GM19240 (cell line): ENCODE results near the gene SPATA31A1.
"Not testable (repeated sequence)": the region's sequence is repeated elsewhere in the genome, so short reads cannot be mapped to it uniquely, and the experiment has no call there.

Experiments
- DNase-seq: peaks from one replicate; pipeline ENCODE4 v3.0.0; 2011; ENCODE audit warnings: low spot score; ENCODE audit not compliant: insufficient read length

The SPATA31A1 gene

DNA sequence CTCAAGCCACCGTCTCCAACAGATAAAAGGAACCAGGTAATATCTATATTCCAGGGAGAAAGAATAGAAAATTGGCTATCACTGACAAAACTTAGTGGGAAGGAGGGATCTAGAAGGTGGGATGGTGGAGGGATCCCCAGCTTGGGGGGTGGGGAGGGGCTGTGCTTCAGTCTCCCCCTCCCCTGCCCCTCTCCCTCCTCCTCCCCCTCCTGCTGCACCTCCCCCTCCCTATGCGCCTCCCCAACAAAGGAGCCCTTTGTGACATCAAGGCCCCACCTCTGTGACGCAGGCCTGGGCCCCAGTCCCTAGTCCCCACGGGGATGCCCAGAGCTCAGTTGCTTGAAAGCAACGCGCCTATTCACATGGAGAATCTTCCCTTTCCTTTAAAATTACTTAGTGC is at the start of gene SPATA31A1:
Gene SPATA31A1 (plus strand): TSS at position 301 of the 400 bp plus-strand sequence. CDS start 62 bp downstream, at position 363.
- not testable (repeated sequence) for DNase-seq

DNA sequence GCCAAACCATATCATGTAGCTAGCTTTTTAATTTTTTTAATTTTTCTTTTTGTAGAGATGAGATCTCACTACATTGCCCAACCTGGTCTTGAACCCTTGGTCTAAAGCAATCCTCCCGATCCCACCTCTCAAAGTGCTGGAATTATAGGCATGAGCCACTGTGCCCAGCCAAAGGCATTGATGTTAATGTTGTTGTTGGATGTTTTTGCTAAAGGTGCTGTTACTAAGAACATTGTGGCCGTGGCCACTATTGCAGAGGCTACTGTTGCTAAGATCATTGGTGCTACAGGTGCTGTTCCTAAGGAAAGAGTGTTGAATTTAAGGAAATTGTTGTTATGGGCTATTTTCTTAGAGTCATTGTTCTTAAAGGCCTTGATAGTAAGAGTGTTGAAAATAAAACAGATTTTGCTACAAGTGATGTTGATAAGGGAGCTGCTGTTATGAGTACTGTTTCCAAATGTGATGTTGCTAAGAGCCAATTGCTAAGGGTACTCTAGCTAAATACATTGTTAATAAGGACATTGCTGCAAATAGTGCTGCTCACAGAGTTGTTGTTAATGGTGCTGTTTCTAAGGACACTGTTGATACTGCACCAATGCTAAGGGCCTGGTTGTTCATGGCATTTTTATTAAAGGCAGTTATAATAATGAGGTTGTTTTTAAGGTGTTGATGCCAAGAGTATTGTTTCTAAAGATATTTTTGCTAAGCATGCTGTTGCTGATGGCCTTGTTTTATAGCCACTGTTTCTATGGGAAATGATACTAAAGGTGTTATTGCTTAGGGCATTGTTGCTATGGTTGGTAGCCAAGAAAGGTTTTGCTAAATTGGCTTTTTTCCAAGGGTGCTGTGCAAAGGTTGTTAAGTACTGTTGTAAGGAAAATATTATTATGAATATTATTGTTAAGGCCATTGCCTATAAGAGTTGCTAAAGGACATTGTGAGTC is 52.1 kb downstream of the SPATA31A1 start:
- DNase-seq, result not testable (repeated sequence)

DNA sequence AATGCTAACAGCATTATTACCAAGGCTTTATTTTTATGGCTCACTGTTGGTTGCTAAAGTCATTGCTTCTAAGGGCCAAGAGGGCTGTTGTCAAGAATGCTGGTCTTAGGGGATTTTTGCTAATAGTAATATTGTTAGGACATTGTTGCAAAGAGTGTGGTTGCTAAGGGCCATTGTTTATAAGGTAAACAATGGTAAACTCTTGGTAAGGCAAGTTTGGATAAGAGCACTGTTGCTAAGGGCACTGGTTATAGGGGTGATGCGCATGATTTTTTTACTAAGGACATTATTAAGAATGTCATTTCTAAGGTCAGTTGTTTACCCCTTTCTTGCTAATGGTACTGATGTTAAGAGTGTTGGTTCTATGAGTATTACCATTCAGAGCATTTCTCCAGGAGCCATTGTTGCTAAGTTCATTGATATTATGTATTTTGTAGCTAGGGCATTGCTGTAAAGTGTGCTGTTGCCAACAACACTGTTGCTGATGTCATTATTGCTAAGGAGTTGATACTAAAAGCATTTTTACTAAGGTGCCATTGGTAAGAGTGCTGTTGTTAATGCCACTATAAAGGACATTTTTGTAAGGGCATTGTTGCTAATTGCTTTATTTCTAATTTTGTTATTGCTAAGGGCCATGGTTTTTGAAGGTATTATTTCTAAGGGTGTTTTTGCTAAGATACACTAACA is 55.9 kb downstream of the SPATA31A1 start:
- not testable (repeated sequence) for DNase-seq
